Activated T-cell treated with anti-CD3 and anti-CD28 coated beads for 48 hours (primary cell): ENCODE results near the gene NME2.
"Not testable (repeated sequence)": the region's sequence is repeated elsewhere in the genome, so short reads cannot be mapped to it uniquely, and the experiment has no call there.

Experiments used
- DNase-seq: peaks from one replicate; pipeline ENCODE4 v3.0.0-alpha.2; 2020; ENCODE audit warnings: low read depth

Gene NME2

DNA sequence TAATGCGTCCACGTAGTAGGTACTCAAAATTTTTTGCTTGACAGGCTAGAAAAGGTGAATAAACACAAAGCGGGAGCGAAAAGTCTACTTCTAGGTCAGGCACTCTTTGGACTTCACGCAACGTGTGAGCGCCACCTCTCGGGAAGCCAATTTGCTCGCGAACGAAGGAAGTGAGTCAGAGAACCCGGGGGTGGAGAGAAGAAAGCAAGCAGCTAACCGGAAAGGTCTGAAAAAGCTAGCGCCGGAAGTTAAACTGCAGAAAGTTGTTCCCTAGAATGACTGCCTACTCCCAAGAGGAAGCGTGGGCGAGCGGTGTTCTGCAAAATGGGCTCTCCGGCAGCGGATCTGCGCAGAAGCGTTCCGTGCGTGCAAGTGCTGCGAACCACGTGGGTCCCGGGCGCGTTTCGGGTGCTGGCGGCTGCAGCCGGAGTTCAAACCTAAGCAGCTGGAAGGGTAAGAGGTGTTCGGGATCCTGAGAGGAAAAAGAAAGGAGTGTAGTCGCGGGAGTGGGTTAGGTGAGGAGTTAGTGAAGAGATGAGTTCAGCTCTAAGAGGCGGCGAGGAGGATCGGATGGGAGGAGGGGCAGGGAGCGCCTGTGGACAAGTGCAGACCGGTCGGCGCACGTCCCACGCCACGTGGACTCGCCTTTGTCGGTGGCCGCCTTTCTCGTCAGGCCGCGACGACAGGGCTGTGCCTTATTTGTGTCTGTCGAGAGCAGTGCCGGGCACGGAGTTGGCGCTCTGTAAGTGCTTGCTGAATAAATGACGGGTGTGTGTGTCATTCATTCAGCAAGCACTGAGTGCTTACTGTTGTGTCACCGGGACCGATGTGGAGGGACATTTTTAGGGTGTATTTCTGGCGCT is 12.8 kb upstream of the NME2 start, which contains the start of gene NME1:
Gene NME1, plus strand, starts transcription at position 350 of the 863 bp plus-strand sequence. CDS start 2,096 bp downstream, outside the sequence.
- peak; percentile 98 for DNase-seq

- no peak for DNase-seq
These were observed 12.0 kb upstream of the NME2 start for GRCh38 chr17:51154176-51154575.

DNA sequence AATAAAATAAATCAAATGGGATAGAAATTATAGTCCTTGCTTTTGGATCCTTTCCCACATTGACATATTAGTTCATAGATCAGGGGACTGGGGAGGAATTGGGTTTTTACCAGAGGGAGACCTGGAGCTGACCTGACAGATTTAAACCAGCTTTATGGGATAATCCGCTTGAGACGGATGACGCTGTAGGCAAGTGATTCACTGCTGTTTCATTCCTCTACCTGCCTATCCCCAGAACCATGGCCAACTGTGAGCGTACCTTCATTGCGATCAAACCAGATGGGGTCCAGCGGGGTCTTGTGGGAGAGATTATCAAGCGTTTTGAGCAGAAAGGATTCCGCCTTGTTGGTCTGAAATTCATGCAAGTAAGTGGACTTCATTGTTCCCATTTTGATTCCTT is 10.8 kb upstream of the NME2 start:
- DNase-seq, result no peak

- no peak for DNase-seq
These were observed 6.6 kb upstream of the NME2 start for GRCh38 chr17:51159604-51160003.

DNA sequence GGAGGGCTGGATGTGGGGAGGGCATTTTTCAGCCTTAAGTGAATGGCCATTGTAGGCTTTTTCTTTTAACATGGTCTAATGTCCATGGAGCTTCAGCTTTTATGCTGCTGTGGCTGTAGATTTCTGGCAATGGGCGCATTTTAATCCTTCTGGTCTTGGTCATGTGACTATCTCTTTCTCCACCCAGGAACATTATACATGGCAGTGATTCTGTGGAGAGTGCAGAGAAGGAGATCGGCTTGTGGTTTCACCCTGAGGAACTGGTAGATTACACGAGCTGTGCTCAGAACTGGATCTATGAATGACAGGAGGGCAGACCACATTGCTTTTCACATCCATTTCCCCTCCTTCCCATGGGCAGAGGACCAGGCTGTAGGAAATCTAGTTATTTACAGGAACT is 4.7 kb upstream of the NME2 start:
- DNase-seq, result no peak

GRCh38 chr17:51164911-51165679 is 1.1 kb upstream of the NME2 start:
- DNase-seq, result no peak

DNA sequence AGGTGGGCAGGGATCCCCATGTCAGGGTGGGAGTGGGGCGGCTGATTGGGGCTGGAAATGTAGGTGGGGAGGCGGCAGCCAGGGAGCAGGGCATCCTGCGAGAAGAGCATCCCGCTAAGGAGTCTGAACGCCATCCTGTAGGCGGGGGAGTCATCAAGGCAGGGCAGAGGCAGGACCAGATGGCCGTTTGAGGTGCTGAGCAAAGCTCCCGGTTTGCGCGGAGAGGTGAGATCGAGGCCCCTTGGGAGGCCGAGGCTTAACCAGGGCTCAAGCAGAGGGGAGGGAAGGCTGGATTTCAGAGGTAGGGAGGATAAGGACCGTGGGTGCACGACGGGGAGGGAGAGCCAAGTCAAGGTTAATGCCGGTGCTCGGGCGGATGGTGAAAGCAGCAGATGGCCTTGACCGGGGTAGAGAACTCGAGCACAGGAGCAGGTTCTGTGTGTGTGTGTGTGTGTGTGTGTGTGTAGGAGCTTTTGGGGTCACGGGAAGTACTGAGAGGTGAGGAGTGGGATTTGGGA is 472 bp upstream of the NME2 start:
- DNase-seq, result no peak

GRCh38 chr17:51166987-51167931 is 1.0 kb downstream of the NME2 start:
- peak; percentile 75 for DNase-seq

GRCh38 chr17:51169340-51169739 is 3.1 kb downstream of the NME2 start:
- DNase-seq, result no peak

DNA sequence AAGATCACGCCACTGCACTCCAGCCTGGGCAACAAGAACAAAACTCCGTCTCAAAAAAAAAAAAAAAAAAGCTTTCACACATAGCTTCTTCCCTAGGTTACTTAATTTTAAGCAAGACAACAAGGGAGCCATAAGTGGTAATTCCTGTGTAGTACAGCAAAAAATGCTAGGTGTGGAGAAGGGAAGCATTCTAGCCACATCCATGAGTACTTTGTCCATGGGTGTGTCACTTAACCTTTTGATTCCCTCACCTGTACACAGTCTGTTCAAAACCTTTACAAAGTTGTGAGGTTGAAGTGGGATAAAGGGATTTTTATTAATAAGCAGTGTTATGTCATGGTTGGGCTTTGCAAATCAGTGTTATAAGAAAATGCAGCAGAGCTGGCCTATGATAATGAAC is 4.5 kb downstream of the NME2 start:
- DNase-seq, result no peak

DNA sequence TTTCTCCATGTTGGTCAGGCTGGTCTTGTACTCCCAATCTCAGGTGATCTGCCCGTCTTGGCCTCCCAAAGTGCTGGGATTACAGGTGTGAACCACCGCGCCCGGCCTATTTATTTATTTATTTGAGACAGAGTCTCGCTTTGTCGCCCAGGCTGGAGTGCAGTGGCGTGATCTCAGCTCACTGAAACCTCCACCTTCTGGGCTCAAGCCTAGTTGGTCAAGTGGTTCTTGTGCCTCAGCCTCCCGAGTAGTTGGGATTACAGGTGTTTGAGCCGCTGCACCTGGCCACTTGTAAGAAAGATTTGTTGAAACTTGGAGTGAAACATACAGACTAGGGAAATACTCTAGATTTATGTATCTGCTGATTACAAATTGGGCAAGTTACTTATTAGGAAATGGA is 5.8 kb downstream of the NME2 start:
- not testable (repeated sequence) for DNase-seq

DNA sequence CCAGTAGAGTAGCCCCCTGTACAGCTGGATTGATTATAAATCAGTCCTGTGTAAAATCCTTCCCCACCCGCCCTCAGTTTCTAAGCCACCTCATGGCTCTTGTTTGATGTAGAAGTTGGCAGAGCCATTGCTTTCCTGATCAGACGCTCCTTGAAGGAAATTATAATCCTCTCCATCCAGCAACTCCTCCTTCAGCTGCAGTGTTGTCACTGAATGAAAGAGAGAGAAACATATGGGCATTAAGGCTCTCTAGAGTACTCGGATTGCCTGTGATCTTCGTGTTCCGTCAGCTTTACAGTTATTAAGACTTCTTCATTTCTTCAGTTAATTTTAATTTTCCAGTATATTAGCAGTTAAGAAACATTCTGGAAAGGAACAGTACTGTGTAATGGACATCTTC is 14.3 kb downstream of the NME2 start:
- no peak for DNase-seq

DNA sequence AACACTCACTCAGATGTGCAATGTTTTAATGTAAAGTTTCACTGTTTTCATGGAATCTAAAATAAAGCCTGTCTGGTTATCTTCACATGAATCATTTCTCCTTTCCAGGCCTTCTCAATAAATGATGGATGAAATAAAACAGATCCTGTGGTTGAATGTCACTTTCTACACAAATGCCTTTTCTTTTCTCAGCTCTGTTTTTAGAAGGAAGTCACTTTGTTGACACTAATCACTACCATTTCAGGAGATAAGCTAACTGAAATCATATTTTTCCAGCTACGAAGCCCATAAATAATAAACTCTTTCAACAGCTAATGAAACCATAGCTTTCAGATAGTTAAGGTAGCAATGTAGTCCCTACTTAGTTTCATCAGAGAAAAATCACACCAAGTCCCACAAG is 17.9 kb downstream of the NME2 start:
- DNase-seq, result no peak

GRCh38 chr17:51185763-51186332 is 19.6 kb downstream of the NME2 start:
- DNase-seq, result no peak

DNA sequence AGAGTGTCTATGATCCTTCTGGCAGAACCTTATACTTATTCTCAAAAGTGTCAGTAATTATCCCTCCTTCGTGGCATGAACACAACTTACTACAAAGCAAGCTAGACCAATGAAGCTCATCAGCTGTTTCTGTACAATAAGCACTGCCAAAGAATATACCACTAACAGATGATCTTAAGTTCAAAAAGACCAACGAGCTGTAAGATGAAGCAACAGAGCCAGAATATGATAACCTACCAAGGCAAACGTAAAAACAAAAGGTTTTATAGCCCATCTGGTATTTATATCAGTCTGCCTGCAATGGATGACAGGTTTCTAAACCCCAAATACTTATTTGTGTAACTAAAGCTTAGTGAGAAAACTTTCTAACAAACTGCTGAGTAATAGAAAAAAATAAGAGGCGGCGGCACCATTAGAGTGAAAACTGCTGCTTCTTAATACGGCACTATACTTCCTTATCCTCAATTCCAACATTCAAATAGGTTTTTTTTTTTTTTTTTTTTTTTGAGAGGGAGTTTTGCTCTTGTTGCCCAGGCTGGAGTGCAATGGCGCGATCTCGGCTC is 22.1 kb downstream of the NME2 start:
- DNase-seq, result no peak

GRCh38 chr17:51189162-51189561 is 23.0 kb downstream of the NME2 start:
- no peak for DNase-seq

- DNase-seq, result no peak
These were observed 23.4 kb downstream of the NME2 start for GRCh38 chr17:51189628-51190027.

GRCh38 chr17:51191895-51192294 is 25.7 kb downstream of the NME2 start:
- no peak for DNase-seq

DNA sequence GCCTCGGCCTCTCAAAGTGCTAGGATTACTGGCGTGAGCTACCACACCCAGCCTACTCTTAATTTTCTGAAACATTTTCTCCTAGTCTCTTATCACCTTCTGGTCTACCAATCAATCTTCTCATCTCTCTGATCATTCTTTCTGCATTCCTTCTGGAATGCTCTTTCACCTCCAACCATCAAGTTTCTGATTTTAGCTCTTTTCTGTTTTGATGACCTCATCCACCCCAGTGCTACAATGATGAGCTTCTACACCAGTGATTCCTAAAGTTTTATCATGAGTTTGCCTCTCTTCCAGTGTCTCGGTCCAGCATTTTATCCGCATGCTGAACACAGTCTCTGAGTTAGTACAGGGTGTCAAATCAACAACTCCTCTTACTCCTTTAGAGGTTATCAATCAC is 31.5 kb downstream of the NME2 start:
- DNase-seq, result no peak

DNA sequence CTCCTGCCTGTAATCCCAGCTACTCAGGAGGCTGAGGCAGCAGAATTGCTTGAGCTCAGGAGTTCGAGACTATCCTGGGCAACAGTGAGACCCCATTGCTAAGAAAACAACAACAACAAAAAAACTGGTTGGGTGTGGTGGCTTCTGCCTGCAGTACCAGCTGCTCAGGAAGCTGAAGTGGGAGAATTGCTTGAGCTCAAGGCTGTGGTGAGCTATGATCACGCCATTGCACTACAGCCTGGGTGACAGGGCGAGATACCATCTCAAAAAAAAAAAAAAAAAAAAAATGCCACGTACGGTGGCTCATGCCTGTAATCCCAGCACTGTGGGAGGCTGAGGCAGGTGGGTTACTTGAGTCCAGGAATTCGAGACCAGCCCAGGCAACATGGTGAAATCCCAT is 34.1 kb downstream of the NME2 start:
- no peak for DNase-seq

DNA sequence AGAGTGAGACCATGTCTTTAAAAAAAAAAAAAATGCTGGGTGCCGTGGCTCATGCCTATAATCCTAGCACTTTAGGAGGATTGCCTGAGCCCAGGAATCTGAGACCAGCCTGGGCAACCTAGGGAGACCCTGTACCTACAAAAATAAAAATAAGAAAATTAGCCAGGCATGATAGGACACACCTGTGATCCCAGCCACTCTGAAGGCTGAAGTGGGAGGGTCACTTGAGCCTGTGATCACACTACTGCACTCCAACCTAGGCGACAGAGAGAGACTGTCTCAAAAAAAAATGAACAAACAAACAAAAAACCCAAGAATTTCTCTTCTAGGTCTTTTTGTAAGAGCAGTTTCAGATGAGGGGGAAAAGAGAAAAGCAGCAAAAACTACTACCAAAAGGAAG is 34.6 kb downstream of the NME2 start:
- DNase-seq, result no peak
